Activated effector memory CD4-positive, alpha-beta T cell treated with Interleukin-2 at 50 U/mL for 16 hours (primary cell): ENCODE measurements around the gene CORO2A.
"Not testable (repeated sequence)": the region's sequence is repeated elsewhere in the genome, so short reads cannot be mapped to it uniquely, and the experiment has no call there.

ENCODE experiments used
- DNase-seq: peaks from one replicate; pipeline ENCODE4 v3.0.0-alpha.2; 2020

The CORO2A gene

DNA sequence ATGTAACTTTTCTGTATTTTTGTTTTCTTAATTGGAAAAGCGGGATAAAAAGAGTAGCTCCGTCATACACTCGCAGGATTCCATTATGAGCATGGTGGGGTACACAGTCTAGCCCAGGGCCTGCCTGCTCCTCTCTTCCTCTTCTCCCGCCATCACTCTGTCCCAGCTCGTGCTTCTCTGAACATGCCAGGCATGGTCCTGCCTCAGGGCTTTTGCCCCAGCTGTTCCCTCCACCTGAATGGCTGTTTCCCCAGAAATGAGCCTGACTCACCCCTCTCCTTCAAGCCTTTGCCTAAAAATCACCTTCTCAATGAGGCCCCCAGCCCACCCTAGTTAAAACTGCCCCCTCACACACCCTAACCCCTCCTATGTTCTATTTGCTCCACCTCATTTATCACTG is 4.5 kb downstream of the CORO2A start:
- DNase-seq: no peak

DNA sequence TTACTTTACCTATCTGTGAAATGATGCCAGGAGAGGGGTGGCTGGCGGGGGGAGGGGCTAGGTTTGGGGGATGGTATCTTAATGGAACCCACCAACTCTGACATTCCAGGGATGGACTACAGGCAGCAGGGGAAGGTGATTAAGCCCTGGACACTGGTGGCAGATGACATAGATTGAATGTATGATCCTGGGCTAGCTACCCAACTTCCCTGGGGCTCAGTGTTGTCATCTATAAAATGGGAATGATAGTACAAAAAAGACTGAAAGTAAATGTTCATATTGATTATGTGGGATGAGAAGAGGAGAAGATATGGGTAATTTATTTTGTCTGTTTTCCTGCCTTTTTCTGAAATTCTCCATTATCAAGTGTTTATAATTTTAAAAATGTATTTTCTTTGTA is 6.2 kb downstream of the CORO2A start:
- DNase-seq: no peak

DNA sequence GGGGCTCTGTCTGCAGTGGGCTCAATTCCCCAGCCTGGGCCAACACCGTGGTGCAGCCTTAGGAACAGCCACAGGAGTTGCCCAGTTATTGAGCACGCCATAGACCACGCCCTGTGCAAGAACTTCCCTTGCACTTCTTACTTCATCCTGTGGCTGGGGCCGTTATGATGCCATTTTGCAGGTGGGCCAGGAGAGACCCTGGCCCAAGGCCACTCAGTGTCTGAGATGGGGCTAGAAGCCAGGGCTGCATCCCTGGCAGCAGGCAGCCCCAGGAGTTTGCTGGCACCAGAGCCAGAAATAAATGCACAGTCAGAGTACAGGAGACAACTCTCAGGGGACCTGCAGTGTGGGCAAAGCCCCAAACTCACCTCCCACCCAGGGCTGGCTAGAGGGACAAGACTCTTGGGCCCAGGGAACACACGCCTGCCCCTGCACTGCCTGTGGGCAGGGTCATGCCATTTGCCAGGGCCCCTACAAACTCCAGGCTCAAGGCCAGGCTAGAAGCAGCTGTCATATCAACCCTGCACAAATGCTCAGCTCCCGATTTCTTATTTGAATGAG is 6.7 kb downstream of the CORO2A start:
- DNase-seq: no peak

DNA sequence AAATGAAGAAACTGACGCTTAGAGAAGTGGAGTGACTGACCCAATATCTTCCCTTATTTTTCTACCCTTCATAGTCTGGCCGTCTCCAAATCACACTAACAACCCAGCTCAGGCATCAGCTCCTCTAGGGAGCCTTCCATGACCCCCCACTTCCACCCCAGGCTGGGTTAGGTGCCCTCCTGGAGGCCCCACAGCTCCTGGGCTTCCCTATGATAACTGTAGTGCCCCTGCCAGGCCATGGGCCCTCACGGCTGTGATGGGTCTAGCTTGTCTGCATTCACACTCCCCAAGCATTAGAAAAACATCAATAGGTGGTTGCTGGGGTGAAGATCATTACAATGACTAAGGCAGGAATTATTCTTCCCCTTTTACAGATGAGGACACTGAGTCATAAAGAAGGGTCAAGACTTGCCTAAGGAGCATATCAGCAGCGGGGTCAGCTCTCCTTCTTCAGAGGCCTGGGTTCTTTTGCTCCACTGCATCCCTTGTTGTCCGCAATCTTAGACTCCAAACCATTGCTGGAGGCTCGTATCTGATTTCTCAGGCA is 7.3 kb downstream of the CORO2A start:
- no peak for DNase-seq

DNA sequence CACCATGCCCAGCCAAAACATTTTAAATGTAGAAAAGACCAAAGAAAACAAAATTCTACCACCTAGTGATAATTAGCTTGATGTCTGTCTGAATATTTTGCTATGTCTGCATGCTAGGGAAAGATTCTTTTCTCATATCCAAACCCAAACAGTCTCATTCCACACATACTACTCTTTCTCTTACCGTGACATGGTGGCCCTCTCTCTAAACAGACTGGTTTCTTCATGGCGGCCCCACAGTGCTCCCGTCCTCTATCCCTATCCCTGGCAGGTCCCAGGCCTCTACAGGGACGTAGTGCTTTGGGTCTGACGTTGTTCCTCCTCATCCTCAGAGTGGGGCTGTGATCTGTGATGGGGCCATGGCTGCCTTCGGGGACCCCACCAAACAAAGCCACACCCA is 8.1 kb downstream of the CORO2A start:
- no peak for DNase-seq

DNA sequence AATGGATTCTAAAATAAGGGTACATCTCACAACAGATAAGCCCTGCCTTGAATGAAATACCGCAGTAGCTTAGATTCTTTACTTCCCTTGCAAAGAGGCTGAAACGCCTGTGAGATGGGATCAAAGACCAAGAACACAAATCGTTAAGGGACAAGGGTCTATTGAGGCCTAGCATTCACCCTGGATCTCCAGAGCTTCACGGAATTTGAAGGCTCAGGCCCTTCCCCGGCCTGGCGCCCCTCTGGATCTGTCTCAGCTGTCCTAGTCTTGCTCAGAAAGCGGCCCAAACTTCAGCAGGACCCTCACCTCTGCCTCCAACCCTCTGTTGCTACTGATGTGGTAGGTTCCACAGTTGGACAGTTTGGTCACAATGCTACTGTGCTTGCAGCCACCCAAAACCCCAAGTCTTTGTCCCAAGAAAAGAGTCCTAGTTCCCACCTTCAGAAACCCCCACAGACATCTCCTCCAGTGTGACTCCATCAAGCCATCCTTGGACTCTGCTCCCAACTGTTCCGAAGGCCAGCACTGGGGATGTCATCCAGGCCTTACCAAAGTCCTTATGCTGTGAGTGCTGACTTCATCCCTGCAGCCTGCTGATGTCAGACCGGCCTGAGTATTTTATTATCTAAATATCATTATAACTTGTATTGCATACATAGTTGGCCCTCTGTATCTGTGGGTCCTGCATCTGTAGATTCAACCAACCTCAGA is 9.4 kb downstream of the CORO2A start:
- no peak for DNase-seq

DNA sequence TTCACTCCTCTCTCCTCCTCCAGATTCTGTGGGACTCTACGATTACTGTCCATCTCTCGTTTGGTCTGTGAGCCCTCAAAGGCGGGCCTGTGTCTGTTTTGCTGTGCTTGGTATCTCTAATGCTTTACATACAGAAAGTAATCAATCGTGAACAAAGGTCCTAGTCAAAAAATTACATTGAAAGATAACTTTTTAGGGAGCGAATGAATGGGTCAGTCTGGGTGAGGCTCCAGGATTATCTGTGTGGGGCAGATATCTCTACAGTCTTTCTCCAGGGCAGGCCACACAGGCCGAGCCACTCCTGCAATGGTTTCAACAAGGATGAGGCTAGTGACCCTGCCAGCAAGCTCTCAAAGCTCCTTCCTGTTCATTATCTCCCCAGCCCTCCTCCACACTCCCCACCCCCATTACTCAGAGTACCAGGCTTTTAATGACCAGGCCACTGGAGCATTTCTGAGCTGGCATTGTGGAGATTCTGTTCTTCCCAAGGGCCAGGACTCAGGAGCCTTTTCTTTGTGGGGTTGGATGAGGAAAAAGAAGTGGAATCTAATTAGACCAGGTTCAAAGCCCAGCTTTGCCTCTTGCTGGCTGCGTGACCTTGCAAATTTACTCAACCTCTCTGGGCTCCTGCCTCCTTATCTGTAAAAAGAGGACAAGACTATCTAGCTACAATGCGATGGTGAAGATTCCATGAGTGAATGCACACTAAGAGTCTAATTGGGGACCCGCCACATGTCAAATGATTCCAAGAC is 10.2 kb downstream of the CORO2A start:
- no peak for DNase-seq

DNA sequence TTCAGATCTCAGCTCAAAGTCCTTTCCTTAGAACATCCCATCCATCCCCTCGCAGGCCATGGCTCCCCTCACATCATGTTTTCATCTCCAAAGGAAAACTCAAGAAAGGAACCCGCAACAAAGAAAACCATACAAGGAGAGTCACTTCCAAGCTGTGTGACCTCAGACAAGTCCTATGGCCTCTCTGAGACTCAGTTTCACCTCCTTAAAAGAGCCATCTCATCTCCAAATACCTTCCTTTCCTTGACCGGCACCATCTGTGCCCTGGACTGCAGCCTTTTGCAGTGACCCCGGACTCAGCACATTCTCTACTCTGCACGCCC is 10.7 kb downstream of the CORO2A start:
- DNase-seq: no peak

DNA sequence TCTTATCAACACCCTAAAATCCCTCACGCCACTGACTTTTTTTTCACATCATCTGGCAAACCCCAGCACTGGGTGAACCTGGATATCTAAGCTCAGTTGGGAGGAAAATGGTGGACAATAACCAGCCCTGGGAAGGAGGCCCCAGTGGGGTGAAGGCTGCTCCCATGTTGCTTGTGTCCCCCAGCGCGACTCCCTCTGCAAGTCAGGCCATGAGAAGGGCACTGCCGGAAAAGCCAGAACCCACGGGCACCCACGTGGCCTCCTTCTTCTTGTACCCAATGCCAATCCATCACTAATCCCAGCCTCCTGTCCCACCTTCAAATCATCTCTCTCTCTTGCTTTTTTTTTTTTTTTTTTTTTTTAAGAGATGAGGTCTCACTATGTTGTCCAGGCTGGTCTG is 11.4 kb downstream of the CORO2A start:
- DNase-seq: no peak

DNA sequence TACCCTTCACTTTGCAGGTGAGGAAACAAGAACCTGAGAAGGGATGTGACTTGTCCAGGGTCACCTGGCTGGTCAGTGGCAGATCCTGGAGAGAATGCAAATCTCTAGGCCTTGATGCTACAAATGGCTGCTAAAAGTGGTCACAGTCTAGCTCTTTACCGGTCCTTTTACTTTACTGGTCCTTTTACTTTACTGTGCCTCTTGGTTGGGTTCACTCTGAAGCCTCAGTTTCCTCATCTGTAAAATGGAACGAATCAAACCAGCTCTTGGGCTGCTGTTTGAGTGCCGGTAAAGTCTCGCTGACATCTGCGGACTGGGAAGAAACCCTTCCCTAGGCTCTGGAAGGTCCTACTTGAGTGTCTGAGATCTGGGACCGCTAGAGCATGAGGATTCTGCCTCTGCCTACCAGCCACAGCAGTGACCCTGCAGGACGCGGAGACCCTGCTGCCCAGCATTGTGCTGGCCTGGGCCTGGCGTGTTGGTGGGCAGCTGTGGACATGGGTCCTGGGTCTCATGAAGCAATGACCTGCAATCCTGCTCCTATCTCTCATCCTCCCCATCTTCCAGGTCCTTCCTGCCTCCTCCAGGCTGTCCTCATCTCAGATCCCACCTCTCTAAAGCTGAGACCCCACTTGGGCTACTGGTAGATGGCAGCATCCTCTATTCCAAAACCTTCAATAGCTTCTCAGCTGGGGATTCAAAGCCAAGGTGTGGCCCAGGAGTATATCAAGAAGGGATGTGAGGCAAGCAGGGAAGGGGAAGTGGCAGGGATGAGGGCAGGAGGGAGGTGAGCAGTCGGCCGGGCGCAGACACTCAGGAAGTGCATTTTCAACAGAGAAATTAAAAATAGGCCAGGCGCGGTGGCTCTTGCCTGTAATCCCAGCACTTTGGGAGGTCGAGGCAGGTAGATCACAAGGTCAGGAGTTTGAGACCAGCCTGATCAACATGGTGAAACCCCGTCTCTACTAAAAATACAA is 13.3 kb downstream of the CORO2A start:
- no peak for DNase-seq

DNA sequence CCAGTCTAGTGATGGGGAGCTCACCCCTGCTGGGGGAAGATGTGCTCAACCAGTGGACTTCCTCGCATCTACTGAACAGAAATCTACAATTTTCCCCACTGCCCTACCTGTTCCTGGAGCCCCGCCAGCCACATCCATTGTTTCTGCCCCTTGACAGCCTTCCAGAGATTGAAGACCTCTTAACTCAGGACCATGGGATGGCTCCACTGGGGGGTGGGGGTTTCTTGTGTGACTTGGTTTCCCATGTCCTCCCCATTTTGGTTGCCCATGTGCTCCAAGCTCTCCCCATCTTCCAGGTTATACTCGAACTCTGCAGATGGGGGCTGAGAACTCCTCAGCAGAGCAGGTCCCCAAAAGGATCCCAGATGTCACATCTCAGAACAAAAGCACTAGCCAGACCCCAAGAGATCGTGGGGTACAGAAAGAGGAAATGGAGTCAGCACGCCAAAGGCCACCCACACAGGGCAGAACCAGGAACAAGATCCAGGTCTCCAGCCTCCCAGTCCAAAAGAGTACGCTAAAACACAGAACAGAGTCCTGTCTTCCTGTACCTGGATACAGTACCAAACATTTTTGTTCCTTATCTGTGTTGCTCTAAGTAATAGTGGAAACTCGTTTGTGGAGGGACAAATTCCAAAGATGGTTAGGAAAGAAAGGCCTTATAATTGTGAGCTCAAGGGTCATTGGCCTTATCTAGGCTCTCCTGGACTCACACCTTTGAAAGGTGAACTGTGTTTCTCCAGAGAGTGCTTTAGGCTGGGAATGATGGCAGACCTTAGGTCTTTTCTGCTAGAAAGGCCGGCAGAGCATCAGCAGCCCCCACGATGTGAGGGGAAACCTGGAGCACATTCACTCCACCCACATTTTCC is 15.8 kb downstream of the CORO2A start:
- no peak for DNase-seq

DNA sequence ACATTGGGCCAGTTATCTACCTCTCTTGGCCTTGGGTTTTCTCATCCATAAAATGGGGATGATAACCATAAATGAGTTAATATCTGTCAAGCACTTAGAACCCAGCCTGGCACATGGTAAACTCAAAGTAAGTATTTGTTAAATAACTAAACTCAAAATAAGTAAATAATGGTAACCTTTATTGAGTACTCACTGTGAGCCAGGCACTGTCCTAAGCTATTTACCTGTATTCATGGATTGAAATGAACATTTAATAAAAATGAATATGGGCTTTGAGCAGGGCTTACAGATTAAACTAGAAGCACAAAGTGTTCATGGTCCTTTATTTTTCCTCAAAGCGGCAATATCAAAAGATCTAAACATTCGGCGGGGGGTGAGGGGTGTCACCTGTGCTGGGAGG is 16.7 kb downstream of the CORO2A start:
- DNase-seq: no peak

DNA sequence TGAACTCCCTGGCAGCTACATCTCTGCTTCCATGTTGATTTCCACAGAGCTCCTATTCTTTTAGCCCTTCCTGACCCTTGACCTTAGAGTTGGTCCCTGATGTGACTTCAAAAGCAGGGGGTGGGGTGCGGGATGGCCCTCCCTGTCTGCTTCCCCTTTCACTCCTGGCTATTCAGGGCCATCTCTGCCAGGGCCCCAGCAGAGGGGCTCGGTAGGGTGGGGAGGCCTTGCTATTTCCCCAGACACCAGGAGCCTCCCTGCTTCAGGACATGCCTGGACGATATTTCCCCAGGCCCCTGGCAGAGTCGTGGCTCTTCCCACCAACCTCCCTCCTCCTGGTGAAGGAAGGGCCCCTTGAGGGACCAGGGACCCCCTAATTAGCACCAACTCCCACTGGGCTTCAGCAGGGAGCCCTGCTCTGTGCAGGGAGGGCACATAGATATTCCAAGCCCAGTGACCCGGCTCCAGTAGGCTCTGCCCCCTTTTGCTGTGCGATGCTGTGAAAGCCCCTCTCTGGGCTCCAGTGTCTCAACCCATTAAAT is 17.3 kb downstream of the CORO2A start:
- DNase-seq: no peak

DNA sequence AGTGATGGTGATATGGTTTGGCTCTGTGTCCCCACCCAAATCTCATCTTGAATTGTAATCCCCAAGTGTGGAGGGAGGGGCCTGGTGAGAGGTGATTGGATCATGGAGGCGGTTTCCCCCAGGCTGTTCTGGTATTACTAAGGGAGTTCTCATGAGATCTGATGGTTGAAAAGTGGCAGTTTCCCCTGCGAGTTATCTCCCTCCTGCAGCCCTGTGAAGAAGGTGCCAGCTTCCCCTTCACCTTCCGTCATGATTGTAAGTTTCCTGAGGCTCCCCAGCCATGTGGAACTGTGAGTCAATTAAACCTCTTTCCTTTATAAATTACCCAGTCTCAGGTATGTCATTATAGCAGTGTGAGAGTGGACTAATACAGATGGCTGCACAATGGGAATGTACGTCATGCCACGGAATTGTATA is 17.9 kb downstream of the CORO2A start:
- DNase-seq: not testable (repeated sequence)

DNA sequence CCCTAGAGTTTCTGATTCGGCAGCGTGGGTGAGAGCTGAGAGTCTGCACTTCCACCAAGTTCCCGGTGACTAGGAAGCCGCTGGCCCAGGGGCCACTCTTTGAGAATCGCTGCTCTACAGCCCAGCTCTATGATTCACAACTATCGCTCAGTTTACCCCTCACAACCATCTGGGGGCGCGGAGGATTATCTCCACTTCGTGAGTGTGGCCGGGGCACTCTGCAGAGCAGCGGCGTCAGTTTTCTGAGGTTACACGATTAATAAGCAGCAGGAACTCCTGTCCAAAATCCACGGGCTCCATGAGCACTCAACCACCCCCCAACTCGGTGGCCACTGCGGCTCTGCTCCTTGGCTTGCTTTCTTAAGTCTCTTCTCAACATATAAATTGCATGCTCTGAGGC is 19.3 kb downstream of the CORO2A start:
- DNase-seq: no peak

DNA sequence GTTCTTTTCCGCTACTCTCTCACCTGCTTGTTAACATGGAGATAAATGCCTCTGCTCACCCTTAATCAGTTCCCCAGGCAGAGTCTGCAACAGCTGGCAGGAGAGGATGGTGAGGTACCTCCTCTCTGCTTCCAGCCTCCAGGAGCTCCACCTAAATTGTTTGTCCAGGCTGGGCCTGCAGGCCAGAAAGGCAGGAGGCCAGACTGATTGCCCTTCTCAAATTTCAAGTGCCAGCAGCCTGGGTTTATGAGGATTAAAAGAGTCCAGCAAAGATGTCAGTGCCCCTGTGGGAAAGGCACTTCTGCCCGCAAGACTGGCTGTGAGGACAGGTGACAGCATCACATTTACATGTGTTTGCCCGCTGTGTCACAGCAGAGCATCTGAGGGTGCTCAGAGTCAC is 19.8 kb downstream of the CORO2A start:
- no peak for DNase-seq

DNA sequence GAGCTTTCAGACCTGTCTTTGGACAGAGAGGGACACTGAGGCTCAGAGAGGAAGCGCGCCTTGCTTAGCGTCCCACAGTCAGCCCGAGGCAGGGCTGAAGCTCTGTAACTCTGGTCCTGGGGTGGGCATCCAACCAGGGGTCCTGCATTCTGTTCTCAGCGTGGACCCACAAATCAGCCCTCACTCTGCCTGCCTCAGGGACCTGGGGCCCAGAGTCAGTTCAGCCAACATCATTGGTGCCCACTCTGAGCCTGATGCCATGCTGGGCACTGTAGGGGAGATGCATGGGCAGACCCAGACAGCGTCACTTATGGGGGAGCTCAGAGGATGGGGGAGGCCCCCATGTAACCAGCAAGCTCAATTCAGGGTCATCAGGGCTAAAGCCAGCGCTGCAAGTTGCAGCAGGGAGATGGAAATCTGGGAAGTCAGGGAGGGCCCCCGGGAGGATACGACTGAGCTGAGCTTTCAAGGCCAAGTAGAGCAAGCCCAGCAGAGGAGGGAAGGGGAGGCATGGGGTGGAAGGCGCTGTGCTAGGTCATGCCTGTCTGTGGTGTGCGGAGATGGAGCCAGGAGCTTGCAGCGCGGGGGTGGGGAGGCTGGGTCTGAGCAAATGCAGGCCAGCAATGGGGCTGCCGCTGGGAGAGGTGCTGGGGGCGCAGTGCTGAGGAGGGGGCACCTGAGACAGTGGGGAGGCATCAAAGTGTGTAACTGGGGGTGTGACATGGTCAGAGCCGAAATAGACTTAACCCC is 21.1 kb downstream of the CORO2A start:
- DNase-seq: no peak

DNA sequence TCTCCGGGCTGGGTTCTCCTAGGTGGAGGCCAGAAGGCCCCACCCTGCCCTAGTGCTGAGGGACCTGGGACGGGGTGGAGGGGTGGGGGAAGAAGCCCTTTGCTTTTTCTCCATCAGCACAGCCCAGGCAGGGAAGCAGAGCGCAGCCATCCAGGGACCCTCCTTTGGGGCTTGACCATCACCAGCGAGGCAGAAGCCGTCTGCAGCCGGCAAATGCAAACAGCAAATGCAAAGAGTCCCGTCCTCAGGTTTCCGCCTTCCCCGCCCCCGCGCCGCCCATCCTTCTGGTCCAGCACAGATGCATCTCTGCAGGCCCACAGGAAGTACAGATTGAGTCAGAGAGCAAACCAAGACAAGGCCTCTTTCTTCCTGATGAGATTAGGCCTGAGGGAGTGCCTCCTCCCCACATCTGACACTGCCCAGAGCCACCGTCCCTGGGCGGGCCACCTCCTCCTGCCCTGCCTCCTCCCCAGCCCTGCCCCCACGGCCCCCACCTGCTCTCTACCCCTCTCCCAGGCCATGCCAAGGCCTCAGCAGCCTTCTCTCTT is 23.4 kb downstream of the CORO2A start:
- peak; percentile 42 for DNase-seq

DNA sequence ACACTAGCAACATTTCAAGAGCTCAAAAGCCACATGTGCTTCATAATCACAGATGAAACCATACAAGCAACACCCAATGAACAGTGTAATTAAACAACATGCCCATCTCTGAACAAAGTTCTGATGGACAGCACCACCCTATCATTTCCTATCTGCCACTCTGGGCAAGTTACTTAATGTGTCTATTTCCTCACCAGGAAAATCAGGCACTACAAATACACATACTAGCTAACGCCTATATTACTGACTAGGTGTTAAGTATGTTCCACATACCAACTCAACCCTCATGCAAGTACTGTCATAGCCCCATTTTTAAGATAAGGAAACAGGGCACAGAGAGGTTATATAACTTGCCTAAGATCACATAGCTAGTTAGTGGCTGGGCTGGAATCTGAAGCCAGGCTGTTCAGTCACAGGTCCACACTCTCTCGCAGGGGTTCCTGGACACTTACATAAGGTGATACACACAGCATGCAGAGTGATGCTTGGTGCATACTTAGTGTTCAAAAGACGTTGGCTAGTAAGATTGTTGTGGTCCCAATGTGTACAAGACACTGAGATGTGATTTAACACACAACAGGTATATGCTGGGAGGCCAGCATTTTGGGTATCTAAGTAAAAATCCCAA is 24.2 kb downstream of the CORO2A start:
- no peak for DNase-seq

DNA sequence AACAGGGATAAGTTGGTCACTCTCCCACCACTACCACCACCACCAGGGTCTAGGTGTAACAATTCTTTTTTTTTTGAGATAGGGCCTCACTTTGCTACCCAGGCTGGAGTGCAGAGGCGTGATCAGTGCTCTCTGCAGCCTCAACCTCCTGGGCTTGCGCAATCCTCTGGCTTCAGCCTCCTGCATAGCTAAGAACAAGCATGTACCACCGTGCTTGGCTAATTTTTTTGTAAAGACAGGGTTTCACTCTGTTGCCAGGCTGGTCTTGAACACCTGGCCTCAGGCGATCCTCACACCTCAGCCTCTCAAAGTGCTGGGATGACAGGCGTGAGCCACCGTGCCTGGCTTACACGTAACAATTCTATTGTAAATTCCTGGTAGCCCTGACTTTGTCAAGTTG is 27.5 kb downstream of the CORO2A start:
- DNase-seq: no peak
